ENCODE results near the gene WNT1.

The WNT1 gene

DNA sequence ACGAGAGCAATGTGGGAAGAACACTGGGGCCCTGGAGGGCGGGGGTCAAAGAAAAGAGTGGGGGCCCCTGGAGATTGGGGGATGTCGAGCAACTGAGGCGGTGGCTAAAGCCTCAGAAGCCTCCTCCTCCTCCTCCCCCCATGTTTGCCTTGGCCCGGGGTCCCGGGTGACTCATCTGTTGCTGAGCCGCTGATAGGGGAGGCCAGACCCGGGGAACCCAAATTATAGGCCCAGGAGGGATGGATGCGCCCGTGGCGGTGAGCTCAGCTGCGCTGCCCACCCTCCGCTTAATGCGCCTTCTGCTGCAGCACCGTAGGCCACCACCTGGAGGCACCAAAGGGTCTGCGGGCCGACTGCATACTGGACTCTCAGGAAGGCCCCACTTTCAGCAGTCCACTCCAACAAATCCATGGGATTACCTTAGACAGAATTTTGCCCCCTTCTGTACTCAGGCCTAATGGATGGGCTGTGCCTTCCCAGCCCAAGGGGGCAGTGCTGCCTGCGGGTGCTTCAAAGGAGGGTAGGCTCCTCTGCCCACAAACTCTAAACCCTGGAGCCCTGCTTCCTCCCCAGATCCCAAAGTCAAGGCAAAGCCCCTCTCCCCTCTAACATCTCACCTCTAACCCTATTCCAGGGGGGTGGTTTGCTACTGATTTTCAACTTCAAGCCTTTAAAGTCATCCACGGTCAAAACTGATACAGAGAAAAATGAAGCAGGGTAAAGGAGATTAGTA lies 4.0 kb upstream of the WNT1 start:
- TF ChIP-seq FOXP2 (optimal IDR thresholded peaks at IDR 0.05; ENCODE audit: borderline replicate concordance, extremely low read depth, extremely low read length, insufficient read depth) (no peak), TAF1 (IDR thresholded peaks at IDR 0.05; ENCODE audit: borderline replicate concordance, insufficient read depth, low read length) (no peak), SIN3A (IDR thresholded peaks at IDR 0.05; ENCODE audit: borderline replicate concordance, insufficient read depth, low read length) (no peak), POLR2AphosphoS5 (IDR thresholded peaks at IDR 0.05; ENCODE audit: low read depth, low read length) (no peak)
- TF ChIP-seq, protein P1, sequence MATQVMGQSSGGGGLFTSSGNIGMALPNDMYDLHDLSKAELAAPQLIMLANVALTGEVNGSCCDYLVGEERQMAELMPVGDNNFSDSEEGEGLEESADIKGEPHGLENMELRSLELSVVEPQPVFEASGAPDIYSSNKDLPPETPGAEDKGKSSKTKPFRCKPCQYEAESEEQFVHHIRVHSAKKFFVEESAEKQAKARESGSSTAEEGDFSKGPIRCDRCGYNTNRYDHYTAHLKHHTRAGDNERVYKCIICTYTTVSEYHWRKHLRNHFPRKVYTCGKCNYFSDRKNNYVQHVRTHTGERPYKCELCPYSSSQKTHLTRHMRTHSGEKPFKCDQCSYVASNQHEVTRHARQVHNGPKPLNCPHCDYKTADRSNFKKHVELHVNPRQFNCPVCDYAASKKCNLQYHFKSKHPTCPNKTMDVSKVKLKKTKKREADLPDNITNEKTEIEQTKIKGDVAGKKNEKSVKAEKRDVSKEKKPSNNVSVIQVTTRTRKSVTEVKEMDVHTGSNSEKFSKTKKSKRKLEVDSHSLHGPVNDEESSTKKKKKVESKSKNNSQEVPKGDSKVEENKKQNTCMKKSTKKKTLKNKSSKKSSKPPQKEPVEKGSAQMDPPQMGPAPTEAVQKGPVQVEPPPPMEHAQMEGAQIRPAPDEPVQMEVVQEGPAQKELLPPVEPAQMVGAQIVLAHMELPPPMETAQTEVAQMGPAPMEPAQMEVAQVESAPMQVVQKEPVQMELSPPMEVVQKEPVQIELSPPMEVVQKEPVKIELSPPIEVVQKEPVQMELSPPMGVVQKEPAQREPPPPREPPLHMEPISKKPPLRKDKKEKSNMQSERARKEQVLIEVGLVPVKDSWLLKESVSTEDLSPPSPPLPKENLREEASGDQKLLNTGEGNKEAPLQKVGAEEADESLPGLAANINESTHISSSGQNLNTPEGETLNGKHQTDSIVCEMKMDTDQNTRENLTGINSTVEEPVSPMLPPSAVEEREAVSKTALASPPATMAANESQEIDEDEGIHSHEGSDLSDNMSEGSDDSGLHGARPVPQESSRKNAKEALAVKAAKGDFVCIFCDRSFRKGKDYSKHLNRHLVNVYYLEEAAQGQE (IDR thresholded peaks at IDR 0.05; ENCODE audit: insufficient read depth in 1 of 2, low read depth in 2 of 2, low read length in 2 of 2): no peak

DNA sequence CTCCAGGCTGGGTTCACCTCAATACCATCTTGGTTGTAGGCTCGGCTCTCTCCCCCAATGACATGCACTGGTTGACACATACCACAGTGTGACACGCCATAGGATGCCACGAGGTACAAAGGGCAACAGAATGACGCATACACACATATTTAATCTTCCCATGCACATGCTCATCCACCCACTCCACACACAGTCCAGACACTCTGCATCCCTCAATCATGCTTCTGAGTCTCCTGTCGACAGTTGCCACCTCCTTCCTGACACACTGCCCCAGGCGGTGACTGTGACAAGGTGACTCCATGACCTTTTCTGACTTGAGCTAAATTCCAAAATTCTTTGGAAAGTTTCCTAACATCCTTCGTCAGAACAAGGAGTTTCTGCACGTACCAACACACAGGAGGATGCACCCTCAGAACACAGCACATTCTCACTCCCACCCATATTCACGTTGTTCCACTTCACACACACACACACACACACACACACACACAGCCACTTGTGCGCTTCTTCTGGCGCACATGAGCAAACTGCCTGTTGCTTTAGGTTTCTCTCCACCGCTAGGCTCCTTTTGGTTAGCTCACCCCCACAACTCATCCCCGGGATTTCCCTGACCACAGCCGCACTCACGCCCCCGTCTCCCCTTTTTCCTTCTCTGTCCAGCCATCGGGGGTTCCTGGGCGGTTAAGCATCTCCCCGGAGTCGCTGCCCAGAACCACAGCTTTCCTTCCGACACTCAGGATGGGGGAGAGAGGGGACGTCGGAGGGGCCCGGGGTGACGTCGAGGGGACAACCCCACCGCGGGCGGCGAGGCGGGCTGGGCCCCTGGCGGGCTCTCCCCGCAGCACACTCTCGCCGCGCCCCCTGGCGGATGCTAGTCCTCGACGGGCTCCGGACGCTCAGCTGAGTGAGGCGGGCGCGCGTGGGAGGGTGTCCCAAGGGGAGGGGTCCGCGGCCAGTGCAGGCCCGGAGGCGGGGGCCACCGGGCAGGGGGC lies 536 bp upstream of the WNT1 start:
- TF ChIP-seq SIN3A (IDR thresholded peaks at IDR 0.05; ENCODE audit: borderline replicate concordance, insufficient read depth, low read length): no peak
- peak; percentile 34 for TF ChIP-seq FOXP2 (optimal IDR thresholded peaks at IDR 0.05; ENCODE audit: borderline replicate concordance, extremely low read depth, extremely low read length, insufficient read depth)

DNA sequence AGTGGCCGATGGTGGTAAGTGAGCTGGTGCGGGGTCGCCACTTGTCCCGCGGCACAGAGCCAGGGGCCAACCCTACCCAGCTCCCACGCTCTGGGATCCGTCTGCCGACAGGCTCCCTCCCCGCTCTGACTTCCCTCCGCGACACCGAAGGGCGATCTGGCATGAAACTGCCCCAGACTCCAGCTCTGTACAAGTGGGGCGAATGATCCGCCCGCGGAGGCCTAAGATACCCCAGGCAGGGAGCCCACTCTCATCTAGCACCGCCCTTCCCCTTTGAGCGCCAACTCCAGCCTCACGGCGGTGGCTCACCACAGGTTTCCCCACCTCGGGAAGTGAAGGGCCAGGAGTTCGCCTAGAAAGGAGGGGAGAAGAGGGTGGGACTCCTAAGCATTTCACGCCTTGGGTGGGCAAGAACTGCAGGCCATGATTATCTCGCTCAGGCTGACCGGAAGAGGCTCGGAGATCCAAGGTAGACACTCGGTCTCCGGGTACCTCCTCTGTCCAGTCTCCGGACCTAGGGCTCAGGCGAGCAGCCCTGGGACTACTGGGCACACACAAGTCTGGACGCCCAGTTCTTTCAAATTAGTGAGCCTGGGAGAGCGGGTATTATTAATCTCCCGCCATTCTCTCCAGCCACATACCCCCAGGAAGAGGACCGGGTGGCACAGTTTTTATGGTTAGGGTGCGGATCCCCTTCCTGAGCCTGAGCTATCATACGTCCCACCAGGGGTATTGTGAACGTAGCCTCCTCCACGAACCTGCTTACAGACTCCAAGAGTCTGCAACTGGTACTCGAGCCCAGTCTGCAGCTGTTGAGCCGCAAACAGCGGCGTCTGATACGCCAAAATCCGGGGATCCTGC lies 849 bp downstream of the WNT1 start:
- no peak for TF ChIP-seq TAF1 (IDR thresholded peaks at IDR 0.05; ENCODE audit: borderline replicate concordance, insufficient read depth, low read length)
- TF ChIP-seq, protein P1 (IDR thresholded peaks at IDR 0.05; ENCODE audit: insufficient read depth in 1 of 2, low read depth in 2 of 2, low read length in 2 of 2): no peak
- TF ChIP-seq SIN3A (IDR thresholded peaks at IDR 0.05; ENCODE audit: borderline replicate concordance, insufficient read depth, low read length): no peak

DNA sequence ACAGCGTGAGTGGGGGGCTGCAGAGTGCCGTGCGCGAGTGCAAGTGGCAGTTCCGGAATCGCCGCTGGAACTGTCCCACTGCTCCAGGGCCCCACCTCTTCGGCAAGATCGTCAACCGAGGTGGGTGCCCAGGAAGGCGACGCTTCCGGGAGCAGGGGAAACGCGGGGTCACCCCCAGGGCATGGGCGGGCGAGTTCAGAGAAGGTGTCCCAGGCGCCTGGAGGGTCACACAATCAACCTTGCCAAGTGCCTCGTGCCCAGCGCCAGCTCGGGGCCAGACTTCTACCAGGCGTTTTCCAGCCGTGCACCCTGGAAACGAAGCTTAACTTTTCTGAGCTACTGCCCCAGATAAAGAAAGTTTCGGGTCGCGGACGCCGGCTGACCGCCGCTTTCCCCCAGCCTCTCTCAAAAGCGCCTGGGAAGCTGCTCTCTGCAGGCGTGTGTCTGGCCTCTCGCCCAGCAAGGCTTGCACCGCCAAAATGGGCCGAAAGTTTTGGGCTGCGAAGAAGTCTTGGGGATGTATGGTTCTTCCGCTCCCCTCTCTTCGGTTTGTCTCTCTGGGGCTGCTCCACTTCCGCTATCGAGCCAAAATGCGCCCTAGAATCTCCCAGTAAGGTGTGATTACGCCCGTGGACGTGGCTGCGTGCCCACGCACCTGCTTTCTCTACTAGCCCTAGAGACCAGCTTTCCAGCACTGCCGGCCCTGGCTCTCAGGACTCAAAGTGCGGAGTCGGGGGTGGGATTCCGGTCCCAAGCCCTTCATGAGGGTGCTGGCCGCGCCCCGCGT lies 1.7 kb downstream of the WNT1 start:
- TF ChIP-seq SIN3A (IDR thresholded peaks at IDR 0.05; ENCODE audit: borderline replicate concordance, insufficient read depth, low read length): no peak
- no peak for TF ChIP-seq POLR2AphosphoS5 (IDR thresholded peaks at IDR 0.05; ENCODE audit: low read depth, low read length)
- TF ChIP-seq TAF1 (IDR thresholded peaks at IDR 0.05; ENCODE audit: borderline replicate concordance, insufficient read depth, low read length): no peak
- TF ChIP-seq, protein P1 (IDR thresholded peaks at IDR 0.05; ENCODE audit: insufficient read depth in 1 of 2, low read depth in 2 of 2, low read length in 2 of 2): no peak
